ENCODE measurements around the gene GPR3. TPM values are rescaled to one million over a fixed set of nuclear protein-coding genes. Genes with fewer than 3 reads are reported as not detected.

The GPR3 gene
- total and polyA plus RNA-seq, 4 donors: under 0.01 to 0.30 TPM; not detected in 2

- peaks cover 1 to 34% (median 12%) of the 10 kb centered on the region in 4 donors for H3K4me1 ChIP-seq (ENCODE audit: control insufficient read depth in 4 of 4, insufficient read depth in 4 of 4, low read length in 3 of 4)
- H3K27me3 ChIP-seq (ENCODE audit: control insufficient read depth in 4 of 4, insufficient read depth in 4 of 4, low read length in 3 of 4): no peaks in the 10 kb centered on the region
- no peaks in the 10 kb centered on the region for H3K36me3 ChIP-seq (ENCODE audit: control insufficient read depth in 4 of 4, insufficient read depth in 3 of 4, low read depth in 1 of 4, low read length in 3 of 4)
- peak overlapping the region; percentile 58 to 72 (median 66) for H3K4me3 ChIP-seq (ENCODE audit: low read depth in 1 of 3, low read length in 3 of 3)
- 7% methylated on average over 40 of the region's 40 CpGs for WGBS
- TF ChIP-seq ZBTB33 (IDR thresholded peaks at IDR 0.05) (no peak), GABPA (IDR thresholded peaks at IDR 0.05 in 1 of 2, conservative IDR thresholded peaks at IDR 0.05 in 1 of 2) (no peak), TAF1 (conservative IDR thresholded peaks at IDR 0.05) (no peak), SP1 (IDR thresholded peaks at IDR 0.05) (peak; percentile 43), CTCF (IDR thresholded peaks at IDR 0.05; ENCODE audit: low read depth, low read length, missing input control) (no peak), JUND (IDR thresholded peaks at IDR 0.05) (no peak), RAD21 (IDR thresholded peaks at IDR 0.05) (no peak), MAX (IDR thresholded peaks at IDR 0.05) (no peak), EGR1 (IDR thresholded peaks at IDR 0.05; ENCODE audit: low read depth in 2 of 2) (no peak), HNF4A (conservative IDR thresholded peaks at IDR 0.05) (no peak), HNF4G (IDR thresholded peaks at IDR 0.05) (no peak), REST (IDR thresholded peaks at IDR 0.05) (peak; percentile 14), YY1 (IDR thresholded peaks at IDR 0.05) (no peak), NR2F2 (IDR thresholded peaks at IDR 0.05) (peak; percentile 10), FOXA1 (IDR thresholded peaks at IDR 0.05) (no peak), FOXA2 (IDR thresholded peaks at IDR 0.05) (no peak), ATF3 (IDR thresholded peaks at IDR 0.05) (no peak), RXRA (IDR thresholded peaks at IDR 0.05) (peak in 1 of 2 donors; percentile 22)
- peak overlapping the region; percentile 84 to 87 for H3K27ac ChIP-seq (ENCODE audit: low read depth in 1 of 2, low read length in 2 of 2)
- peak; percentile 94 for DNase-seq (ENCODE audit: low spot score)
- H3K9me3 ChIP-seq (ENCODE audit: control insufficient read depth in 4 of 4, low read length in 3 of 4): no peaks in the 10 kb centered on the region
- peak overlapping the region in 1 of 2 donors; percentile 71 for H3K9ac ChIP-seq (ENCODE audit: low read depth in 1 of 2, low read length in 2 of 2)
Measured at GRCh38 chr1:27365372-27366112, 26.9 kb upstream of the GPR3 start.
